ENCODE measurements around the gene SIN3A.

The SIN3A gene

DNA sequence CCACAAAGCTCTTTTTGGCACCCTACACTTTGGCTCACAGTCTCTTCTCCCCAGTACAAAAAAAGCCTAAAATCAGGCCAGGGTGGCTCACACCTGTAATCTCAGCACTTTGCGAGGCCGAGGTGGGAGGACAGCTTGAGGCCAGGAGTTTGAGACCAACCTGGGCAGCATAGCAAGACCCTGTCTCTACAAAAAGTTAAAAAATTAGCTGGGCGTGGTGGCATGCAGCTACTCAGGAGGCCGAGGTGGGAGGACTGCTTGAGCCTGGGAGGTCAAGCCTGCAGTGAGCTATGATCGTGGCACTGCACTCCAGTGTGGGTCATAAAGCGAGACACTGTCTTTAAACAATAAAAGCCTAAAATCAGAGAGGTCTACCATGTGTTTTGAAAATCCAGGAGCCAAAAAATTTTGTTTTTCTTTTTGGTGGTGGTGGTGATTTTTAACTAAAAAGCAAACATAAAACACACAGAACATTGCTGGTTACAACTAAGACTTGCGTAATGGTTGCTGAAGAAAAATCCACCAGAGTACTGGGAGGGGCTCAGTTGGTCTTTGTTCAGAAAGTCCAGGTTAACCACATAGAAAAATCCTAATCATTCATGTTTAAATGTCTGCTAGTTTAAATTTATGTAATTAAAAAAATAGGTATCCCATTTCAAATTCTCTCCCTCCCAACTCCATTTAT lies 81.5 kb downstream of the SIN3A start:
- Histone ChIP-seq H4K12ac (ENCODE audit: low read depth, low read length) (no peak overlapping the region), H4K8ac (ENCODE audit: low read depth, low read length) (no peak overlapping the region), H3K18ac (ENCODE audit: low read length) (no peak overlapping the region), H3K4me2 (ENCODE audit: low read length) (no peak overlapping the region), H3K9me3 (ENCODE audit: insufficient read depth, low read depth, low read length) (no peaks in the 10 kb centered on the region), H2BK12ac (ENCODE audit: low read length) (no peak overlapping the region), H3K4ac (ENCODE audit: low read depth, low read length) (peak overlapping the region; percentile 24), H3K79me2 (ENCODE audit: control insufficient read depth, insufficient read depth, low read length, poor library complexity) (peaks cover 4% of the 10 kb centered on the region), H3K23ac (ENCODE audit: low read length) (no peak overlapping the region), H3K4me3 (ENCODE audit: low read depth, low read length) (no peak overlapping the region), H4K91ac (ENCODE audit: low read depth, low read length) (no peak overlapping the region), H3K27ac (ENCODE audit: low read depth, low read length) (no peak overlapping the region), H3K4me1 (ENCODE audit: control insufficient read depth in 1 of 2, insufficient read depth in 2 of 2, low read length in 2 of 2) (peaks cover 3 to 9% of the 10 kb centered on the region in 2 experiments), H3K36me3 (ENCODE audit: control insufficient read depth in 1 of 2, insufficient read depth in 2 of 2, low read length in 2 of 2) (peaks cover 26 to 48% of the 10 kb centered on the region in 2 experiments), H2BK120ac (ENCODE audit: insufficient read depth, low read length, poor library complexity) (no peak overlapping the region), H2BK5ac (ENCODE audit: low read depth, low read length, poor library complexity) (no peak overlapping the region), H3K9ac (ENCODE audit: low read length) (no peak overlapping the region), H2AK5ac (ENCODE audit: low read length) (no peak overlapping the region), H3K14ac (ENCODE audit: low read length) (no peak overlapping the region), H3K79me1 (ENCODE audit: low read length) (peaks cover 8% of the 10 kb centered on the region), H2AFZ (ENCODE audit: insufficient read depth, low read length, poor library complexity) (no peak overlapping the region), H3K27me3 (ENCODE audit: insufficient read depth, low read length) (no peaks in the 10 kb centered on the region)
- no CpG with 5 or more reads among the region's 7 CpGs for WGBS (ENCODE audit: extremely low coverage, insufficient coverage, insufficient read length)
- no peak for DNase-seq

- Histone ChIP-seq H3K36me3 (ENCODE audit: control insufficient read depth in 1 of 2, insufficient read depth in 2 of 2, low read length in 2 of 2) (peaks cover 32 to 50% of the 10 kb centered on the region in 2 experiments), H3K4me3 (ENCODE audit: low read depth, low read length) (peak overlapping the region; percentile 89), H2BK120ac (ENCODE audit: insufficient read depth, low read length, poor library complexity) (peak overlapping the region; percentile 8), H3K18ac (ENCODE audit: low read length) (no peak overlapping the region), H3K4ac (ENCODE audit: low read depth, low read length) (no peak overlapping the region), H4K91ac (ENCODE audit: low read depth, low read length) (peak overlapping the region; percentile 84), H2AFZ (ENCODE audit: insufficient read depth, low read length, poor library complexity) (peak overlapping the region; percentile 75), H3K27ac (ENCODE audit: low read depth, low read length) (peak overlapping the region; percentile 93), H3K4me1 (ENCODE audit: control insufficient read depth in 1 of 2, insufficient read depth in 2 of 2, low read length in 2 of 2) (peaks cover 3 to 9% of the 10 kb centered on the region in 2 experiments), H3K9me3 (ENCODE audit: insufficient read depth, low read depth, low read length) (no peaks in the 10 kb centered on the region), H3K79me2 (ENCODE audit: control insufficient read depth, insufficient read depth, low read length, poor library complexity) (peaks cover 4% of the 10 kb centered on the region), H2BK5ac (ENCODE audit: low read depth, low read length, poor library complexity) (peak overlapping the region; percentile 80), H3K79me1 (ENCODE audit: low read length) (peaks cover 8% of the 10 kb centered on the region), H4K12ac (ENCODE audit: low read depth, low read length) (peak overlapping the region; percentile 8), H2BK12ac (ENCODE audit: low read length) (no peak overlapping the region), H2AK5ac (ENCODE audit: low read length) (peak overlapping the region; percentile 19), H3K14ac (ENCODE audit: low read length) (peak overlapping the region; percentile 85), H3K4me2 (ENCODE audit: low read length) (peak overlapping the region; percentile 94), H3K9ac (ENCODE audit: low read length) (peak overlapping the region; percentile 88), H3K27me3 (ENCODE audit: insufficient read depth, low read length) (no peaks in the 10 kb centered on the region), H4K8ac (ENCODE audit: low read depth, low read length) (peak overlapping the region; percentile 21), H3K23ac (ENCODE audit: low read length) (no peak overlapping the region)
- peak in 1 of 2 donors; percentile 2 for DNase-seq
- WGBS (ENCODE audit: extremely low coverage, insufficient coverage, insufficient read length) = no CpG with 5 or more reads among the region's 23 CpGs
Measured at GRCh38 chr15:75368689-75369239, 82.7 kb downstream of the SIN3A start.

DNA sequence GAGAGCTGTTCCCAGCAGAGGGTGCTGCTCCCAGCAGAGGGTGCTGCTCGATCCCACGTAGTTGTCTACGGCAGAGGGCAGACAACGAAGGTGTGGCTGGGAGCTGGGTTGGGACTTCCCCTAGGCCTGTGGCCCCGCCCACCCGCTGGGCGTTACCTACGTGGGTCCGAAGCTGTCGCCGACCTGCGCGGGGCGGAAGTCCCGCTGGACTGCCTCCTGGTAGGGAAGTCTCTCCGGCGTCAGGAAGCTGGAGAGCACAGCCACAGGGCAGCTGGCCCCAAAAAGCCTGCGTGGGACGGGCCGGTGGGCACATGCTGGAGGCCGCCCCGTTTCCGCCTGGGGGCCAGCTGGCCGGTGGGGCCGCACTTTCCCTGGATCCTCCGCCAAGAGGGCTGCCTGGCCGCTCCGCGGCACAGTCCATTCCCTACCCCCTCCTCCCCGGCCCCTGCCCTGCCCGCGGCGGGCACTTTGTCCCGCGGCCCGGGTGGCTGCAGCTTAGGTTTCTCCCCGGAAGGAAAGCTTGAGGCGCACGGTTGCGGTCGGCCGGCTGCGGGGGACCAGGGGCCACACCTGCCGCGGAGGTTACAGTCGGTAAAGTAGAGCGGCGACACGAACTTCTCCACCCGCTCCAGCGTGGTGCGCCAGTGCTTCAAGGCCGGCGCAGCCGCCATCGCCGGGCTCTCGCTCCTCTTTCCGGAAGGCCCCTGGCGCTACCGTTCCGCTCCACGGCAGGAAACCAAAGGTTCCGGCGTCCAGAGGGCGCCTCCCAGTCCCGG lies 83.4 kb downstream of the SIN3A start, which contains the start of gene MAN2C1:
Gene MAN2C1 (minus strand): TSS at position 695 of the 776 bp plus-strand sequence. CDS start 24 bp downstream, at position 671.
- Histone ChIP-seq H3K9me3 (ENCODE audit: insufficient read depth, low read depth, low read length) (no peaks in the 10 kb centered on the region), H3K4ac (ENCODE audit: low read depth, low read length) (peak within 1 kb of the TSS; percentile 85), H3K18ac (ENCODE audit: low read length) (peak within 1 kb of the TSS; percentile 91), H4K91ac (ENCODE audit: low read depth, low read length) (peak within 1 kb of the TSS; percentile 84), H3K36me3 (ENCODE audit: control insufficient read depth in 1 of 2, insufficient read depth in 2 of 2, low read length in 2 of 2) (peaks cover 31 to 49% of the 10 kb centered on the region in 2 experiments), H3K27ac (ENCODE audit: low read depth, low read length) (peak within 1 kb of the TSS; percentile 93), H4K8ac (ENCODE audit: low read depth, low read length) (peak within 1 kb of the TSS; percentile 92), H3K23ac (ENCODE audit: low read length) (no peak within 1 kb of the TSS), H4K12ac (ENCODE audit: low read depth, low read length) (peak within 1 kb of the TSS; percentile 87), H3K27me3 (ENCODE audit: insufficient read depth, low read length) (no peaks in the 10 kb centered on the region), H2AK5ac (ENCODE audit: low read length) (peak within 1 kb of the TSS; percentile 82), H3K79me1 (ENCODE audit: low read length) (peaks cover 8% of the 10 kb centered on the region), H3K4me1 (ENCODE audit: control insufficient read depth in 1 of 2, insufficient read depth in 2 of 2, low read length in 2 of 2) (peaks cover 3 to 9% of the 10 kb centered on the region in 2 experiments), H3K9ac (ENCODE audit: low read length) (peak within 1 kb of the TSS; percentile 92), H3K4me2 (ENCODE audit: low read length) (peak within 1 kb of the TSS; percentile 94), H3K14ac (ENCODE audit: low read length) (peak within 1 kb of the TSS; percentile 93), H2BK12ac (ENCODE audit: low read length) (no peak within 1 kb of the TSS), H3K79me2 (ENCODE audit: control insufficient read depth, insufficient read depth, low read length, poor library complexity) (peaks cover 4% of the 10 kb centered on the region), H2BK5ac (ENCODE audit: low read depth, low read length, poor library complexity) (peak within 1 kb of the TSS; percentile 80), H2AFZ (ENCODE audit: insufficient read depth, low read length, poor library complexity) (peak within 1 kb of the TSS; percentile 75), H2BK120ac (ENCODE audit: insufficient read depth, low read length, poor library complexity) (peak within 1 kb of the TSS; percentile 52), H3K4me3 (ENCODE audit: low read depth, low read length) (peak within 1 kb of the TSS; percentile 89)
- peak; percentile 99 for DNase-seq
- WGBS (ENCODE audit: extremely low coverage, insufficient coverage, insufficient read length) = no CpG with 5 or more reads among the region's 67 CpGs

- H3K36me3 ChIP-seq (ENCODE audit: control insufficient read depth in 1 of 2, insufficient read depth in 2 of 2, low read length in 2 of 2) = peaks cover 34 to 48% of the 10 kb centered on the region in 2 experiments
- H3K27ac ChIP-seq (ENCODE audit: low read depth, low read length) = no peak overlapping the region
- H2BK120ac ChIP-seq (ENCODE audit: insufficient read depth, low read length, poor library complexity) = no peak overlapping the region
- no peak overlapping the region for H3K14ac ChIP-seq (ENCODE audit: low read length)
- H2AFZ ChIP-seq (ENCODE audit: insufficient read depth, low read length, poor library complexity) = no peak overlapping the region
- H3K79me1 ChIP-seq (ENCODE audit: low read length) = peaks cover 8% of the 10 kb centered on the region
- no peak overlapping the region for H4K91ac ChIP-seq (ENCODE audit: low read depth, low read length)
- no peak overlapping the region for H3K9ac ChIP-seq (ENCODE audit: low read length)
- no peaks in the 10 kb centered on the region for H3K9me3 ChIP-seq (ENCODE audit: insufficient read depth, low read depth, low read length)
- no peak overlapping the region for H3K4me3 ChIP-seq (ENCODE audit: low read depth, low read length)
- no peak overlapping the region for H2BK12ac ChIP-seq (ENCODE audit: low read length)
- H3K18ac ChIP-seq (ENCODE audit: low read length) = no peak overlapping the region
- no peak overlapping the region for H2BK5ac ChIP-seq (ENCODE audit: low read depth, low read length, poor library complexity)
- WGBS (ENCODE audit: extremely low coverage, insufficient coverage, insufficient read length) = no CpG with 5 or more reads among the region's 7 CpGs
- H3K4me1 ChIP-seq (ENCODE audit: control insufficient read depth in 1 of 2, insufficient read depth in 2 of 2, low read length in 2 of 2) = peaks cover 3 to 9% of the 10 kb centered on the region in 2 experiments
- H4K8ac ChIP-seq (ENCODE audit: low read depth, low read length) = no peak overlapping the region
- peak overlapping the region; percentile 20 for H3K4me2 ChIP-seq (ENCODE audit: low read length)
- H3K23ac ChIP-seq (ENCODE audit: low read length) = no peak overlapping the region
- H3K79me2 ChIP-seq (ENCODE audit: control insufficient read depth, insufficient read depth, low read length, poor library complexity) = peaks cover 4% of the 10 kb centered on the region
- no peak overlapping the region for H3K4ac ChIP-seq (ENCODE audit: low read depth, low read length)
- no peaks in the 10 kb centered on the region for H3K27me3 ChIP-seq (ENCODE audit: insufficient read depth, low read length)
- no peak overlapping the region for H2AK5ac ChIP-seq (ENCODE audit: low read length)
- DNase-seq = no peak
- no peak overlapping the region for H4K12ac ChIP-seq (ENCODE audit: low read depth, low read length)
Measured at GRCh38 chr15:75367406-75367912, 84.0 kb downstream of the SIN3A start.
